Endothelial cell (in vitro differentiated cells): ENCODE results near the gene ITPKB. TPM values are rescaled to one million over a fixed set of nuclear protein-coding genes. Genes with fewer than 3 reads are reported as not detected.

Experiments used
- DNase-seq: peaks from one replicate; pipeline ENCODE4 v3.0.0; 2021; ENCODE audit warnings: low spot score
- H3K27ac Mint-ChIP-seq: one replicate; pipeline ENCODE4 v1.8.0; 2021; ENCODE audit warnings: mixed read lengths, inconsistent platforms; ENCODE audit not compliant: unreplicated experiment
- H3K27me3 Mint-ChIP-seq: one replicate; pipeline ENCODE4 v1.8.0; 2021; ENCODE audit warnings: mild to moderate bottlenecking, moderate library complexity, mixed read lengths, inconsistent platforms; ENCODE audit not compliant: unreplicated experiment
- H3K36me3 Mint-ChIP-seq: one replicate; pipeline ENCODE4 v1.8.0; 2021; ENCODE audit warnings: mild to moderate bottlenecking, low read depth, mixed read lengths, inconsistent platforms; ENCODE audit not compliant: unreplicated experiment
- H3K4me1 Mint-ChIP-seq: one replicate; pipeline ENCODE4 v1.8.0; 2021; ENCODE audit warnings: mild to moderate bottlenecking, mixed read lengths, inconsistent platforms; ENCODE audit not compliant: unreplicated experiment
- H3K4me3 Mint-ChIP-seq: one replicate; pipeline ENCODE4 v1.8.0; 2021; ENCODE audit warnings: mild to moderate bottlenecking, mixed read lengths, inconsistent platforms; ENCODE audit not compliant: unreplicated experiment
- H3K9me3 Mint-ChIP-seq: one replicate; pipeline ENCODE4 v1.8.0; 2021; ENCODE audit warnings: mixed read lengths, inconsistent platforms; ENCODE audit not compliant: unreplicated experiment
- CTCF ChIP-seq: fragments of 200-600 bp; sonication (generic); IDR thresholded peaks from one replicate; pipeline ENCODE4 v1.5.0; 2021; ENCODE audit warnings: antibody characterized with exemption; ENCODE audit not compliant: unreplicated experiment
- total RNA-seq: library from RNA; stranded (reverse); fragmentation: NEBNext Ultra II Directional; extraction: Animal tissue kit (Norgen Biotek cat#: 25700); gene quantifications from one replicate; pipeline ENCODE4 v1.2.1, GENCODE V29; 2021; ENCODE audit not compliant: unreplicated experiment

ITPKB gene
- total RNA-seq, 1 donor from 2014 or later = 144 TPM

- H3K4me1 Mint-ChIP-seq = peaks cover 33% of the 10 kb centered on the region
Measured at GRCh38 chr1:226633541-226634165, 105.4 kb downstream of the ITPKB start.

GRCh38 chr1:226632922-226633351 is 106.1 kb downstream of the ITPKB start:
- Mint-ChIP-seq H3K36me3 (peaks cover 59% of the 10 kb centered on the region), H3K4me3 (peak overlapping the region; percentile 37), H3K9me3 (no peaks in the 10 kb centered on the region), H3K4me1 (peaks cover 33% of the 10 kb centered on the region), H3K27me3 (peaks cover 26% of the 10 kb centered on the region), H3K27ac (peak overlapping the region; percentile 54)
- no peak for DNase-seq
- no peak for TF ChIP-seq CTCF

More at GRCh38 chr1:226633541-226634165, 105.4 kb downstream of the ITPKB start:
- Mint-ChIP-seq H3K27ac (no peak overlapping the region), H3K9me3 (no peaks in the 10 kb centered on the region), H3K36me3 (peaks cover 57% of the 10 kb centered on the region), H3K4me3 (no peak overlapping the region), H3K27me3 (peaks cover 28% of the 10 kb centered on the region)
- no peak for TF ChIP-seq CTCF
- no peak for DNase-seq

- Mint-ChIP-seq H3K36me3 (peaks cover 59% of the 10 kb centered on the region), H3K27ac (no peak overlapping the region), H3K27me3 (peaks cover 29% of the 10 kb centered on the region), H3K4me1 (peaks cover 33% of the 10 kb centered on the region), H3K4me3 (peak overlapping the region; percentile 37), H3K9me3 (no peaks in the 10 kb centered on the region)
- no peak for TF ChIP-seq CTCF
- DNase-seq = no peak
Measured at GRCh38 chr1:226632169-226632879, 106.8 kb downstream of the ITPKB start.

GRCh38 chr1:226631229-226632000 is 107.7 kb downstream of the ITPKB start:
- TF ChIP-seq CTCF = no peak
- H3K9me3 Mint-ChIP-seq = no peaks in the 10 kb centered on the region
- H3K36me3 Mint-ChIP-seq = peaks cover 56% of the 10 kb centered on the region
- no peak for DNase-seq
- H3K4me3 Mint-ChIP-seq = peak overlapping the region; percentile 65
- H3K27ac Mint-ChIP-seq = peak overlapping the region; percentile 75
- peaks cover 27% of the 10 kb centered on the region for H3K27me3 Mint-ChIP-seq
- H3K4me1 Mint-ChIP-seq = peaks cover 29% of the 10 kb centered on the region
